HEK293T (cell line): ENCODE results near the gene OLFM1.

Experiments
- ARNT ChIP-seq: fragments of 450-650 bp; IDR thresholded peaks from 2 replicates; pipeline ENCODE4 v1.6.1; 2017; ENCODE audit warnings: mild to moderate bottlenecking
- BHLHE40 ChIP-seq: fragments of 450-650 bp; IDR thresholded peaks from 2 replicates; pipeline ENCODE4 v1.6.1; 2016; ENCODE audit warnings: mild to moderate bottlenecking, moderate library complexity, borderline replicate concordance
- ELF4 ChIP-seq: fragments of 450-650 bp; IDR thresholded peaks from 2 replicates; pipeline ENCODE4 v1.6.1; 2017; ENCODE audit warnings: antibody characterized with exemption
- FOXK2 ChIP-seq: fragments of 450-650 bp; IDR thresholded peaks from 2 replicates; pipeline ENCODE4 v1.6.1; 2016; ENCODE audit warnings: mild to moderate bottlenecking
- FOXM1 ChIP-seq: fragments of 450-650 bp; IDR thresholded peaks from 2 replicates; pipeline ENCODE4 v1.6.1; 2017; ENCODE audit warnings: mild to moderate bottlenecking, borderline replicate concordance
- HDGF ChIP-seq: fragments of 450-650 bp; IDR thresholded peaks from 2 replicates; pipeline ENCODE4 v1.6.1; 2017; ENCODE audit warnings: antibody characterized with exemption, borderline replicate concordance
- L3MBTL2 ChIP-seq: fragments of 450-650 bp; conservative IDR thresholded peaks from 2 replicates; pipeline ENCODE4 v1.6.1; 2016; ENCODE audit warnings: mild to moderate bottlenecking
- NFRKB ChIP-seq: fragments of 450-650 bp; IDR thresholded peaks from 2 replicates; pipeline ENCODE4 v1.6.1; 2016; ENCODE audit warnings: mild to moderate bottlenecking, moderate library complexity
- SP1 ChIP-seq: fragments of 450-650 bp; IDR thresholded peaks from 2 replicates; pipeline ENCODE4 v1.6.1; 2017
- SUZ12 ChIP-seq: fragments of 450-650 bp; IDR thresholded peaks from 2 replicates; pipeline ENCODE4 v1.6.1; 2016; ENCODE audit warnings: mild to moderate bottlenecking
- TARDBP ChIP-seq: fragments of 450-650 bp; IDR thresholded peaks from 2 replicates; pipeline ENCODE4 v1.6.1; 2016
- ZNF384 ChIP-seq: fragments of 450-650 bp; IDR thresholded peaks from 2 replicates; pipeline ENCODE4 v1.6.1; 2016
- TF ChIP-seq, protein P1 (sequence below): fragments of 450-650 bp; IDR thresholded peaks from 2 replicates; pipeline ENCODE4 v1.6.1; 2016

DNA sequence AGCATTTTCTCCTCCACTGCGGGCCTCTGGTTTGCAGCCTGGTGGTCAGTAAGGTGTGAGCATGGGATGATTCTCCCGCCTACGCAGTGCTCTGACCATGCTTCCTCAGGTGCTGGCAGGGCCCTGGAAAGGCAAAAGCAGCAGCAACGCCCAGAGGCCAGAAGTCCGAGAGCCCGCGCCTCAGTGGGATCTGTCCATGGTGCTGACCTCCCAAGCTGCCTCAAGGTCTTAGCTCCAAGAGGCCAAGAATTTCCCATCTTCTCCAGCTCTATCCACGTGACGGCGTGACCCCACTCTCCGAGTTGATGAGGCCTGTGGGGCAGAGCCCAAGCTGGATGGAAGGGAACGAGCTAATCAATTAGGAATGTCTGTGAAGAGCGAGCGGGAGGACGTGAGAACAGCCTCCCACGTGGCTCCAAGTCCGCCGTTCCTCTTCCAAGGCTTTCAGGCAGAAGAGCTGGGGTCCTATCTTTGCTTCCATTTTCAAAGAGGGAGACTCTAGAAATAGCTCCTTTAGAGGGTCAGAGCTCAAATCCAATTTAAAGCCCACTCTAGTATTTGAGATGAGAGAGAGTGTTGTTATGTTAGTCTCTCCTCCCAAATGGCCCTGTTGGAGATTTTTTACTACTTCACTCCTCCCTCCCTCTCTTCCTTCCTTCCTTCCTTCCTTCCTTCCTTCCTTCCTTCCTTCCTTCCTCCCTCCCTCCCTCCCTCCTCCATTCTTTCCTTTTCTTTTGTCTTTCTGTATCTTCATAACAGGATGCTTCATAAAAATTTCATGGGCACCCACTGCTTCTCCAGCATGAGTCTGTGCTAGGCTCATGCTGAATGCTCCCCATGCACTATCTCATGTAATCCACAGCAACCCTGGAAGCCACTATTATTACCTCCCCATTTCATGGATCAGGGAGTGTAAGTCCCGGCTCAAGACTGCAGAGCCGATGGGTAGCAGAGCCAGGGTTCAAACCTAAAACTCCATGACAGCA lies 69.3 kb downstream of the OLFM1 start:
- TF ChIP-seq FOXM1 (no peak), SUZ12 (no peak), FOXK2 (no peak), ZNF384 (no peak), HDGF (no peak), SP1 (no peak), BHLHE40 (no peak), ELF4 (no peak), TARDBP (no peak), L3MBTL2 (no peak), ARNT (no peak), NFRKB (no peak)
- TF ChIP-seq, protein P1, sequence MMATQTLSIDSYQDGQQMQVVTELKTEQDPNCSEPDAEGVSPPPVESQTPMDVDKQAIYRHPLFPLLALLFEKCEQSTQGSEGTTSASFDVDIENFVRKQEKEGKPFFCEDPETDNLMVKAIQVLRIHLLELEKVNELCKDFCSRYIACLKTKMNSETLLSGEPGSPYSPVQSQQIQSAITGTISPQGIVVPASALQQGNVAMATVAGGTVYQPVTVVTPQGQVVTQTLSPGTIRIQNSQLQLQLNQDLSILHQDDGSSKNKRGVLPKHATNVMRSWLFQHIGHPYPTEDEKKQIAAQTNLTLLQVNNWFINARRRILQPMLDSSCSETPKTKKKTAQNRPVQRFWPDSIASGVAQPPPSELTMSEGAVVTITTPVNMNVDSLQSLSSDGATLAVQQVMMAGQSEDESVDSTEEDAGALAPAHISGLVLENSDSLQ = no peak
